HL-60 (cell line): ENCODE measurements around the gene SFXN3.
A peak's percentile ranks its signal among the peaks of the same experiment; 100 is the strongest.

Experiments
- POLR2AphosphoS5 ChIP-seq: IDR thresholded peaks from 2 replicates; pipeline ENCODE4 v1.6.1; 2012; ENCODE audit warnings: low read depth
- TF ChIP-seq, protein P1 (sequence below): IDR thresholded peaks from one replicate; pipeline ENCODE4 v1.5.1; 2011; ENCODE audit warnings: low read length, control low read depth, inconsistent platforms; ENCODE audit not compliant: insufficient read depth
- TF ChIP-seq, protein P2 (sequence below): IDR thresholded peaks from 2 replicates; pipeline ENCODE4 v1.6.1; 2012; ENCODE audit warnings: low read depth; ENCODE audit not compliant: insufficient replicate concordance

GRCh38 chr10:100997360-100998182 is 33.5 kb upstream of the SFXN3 start:
- TF ChIP-seq, protein P1, sequence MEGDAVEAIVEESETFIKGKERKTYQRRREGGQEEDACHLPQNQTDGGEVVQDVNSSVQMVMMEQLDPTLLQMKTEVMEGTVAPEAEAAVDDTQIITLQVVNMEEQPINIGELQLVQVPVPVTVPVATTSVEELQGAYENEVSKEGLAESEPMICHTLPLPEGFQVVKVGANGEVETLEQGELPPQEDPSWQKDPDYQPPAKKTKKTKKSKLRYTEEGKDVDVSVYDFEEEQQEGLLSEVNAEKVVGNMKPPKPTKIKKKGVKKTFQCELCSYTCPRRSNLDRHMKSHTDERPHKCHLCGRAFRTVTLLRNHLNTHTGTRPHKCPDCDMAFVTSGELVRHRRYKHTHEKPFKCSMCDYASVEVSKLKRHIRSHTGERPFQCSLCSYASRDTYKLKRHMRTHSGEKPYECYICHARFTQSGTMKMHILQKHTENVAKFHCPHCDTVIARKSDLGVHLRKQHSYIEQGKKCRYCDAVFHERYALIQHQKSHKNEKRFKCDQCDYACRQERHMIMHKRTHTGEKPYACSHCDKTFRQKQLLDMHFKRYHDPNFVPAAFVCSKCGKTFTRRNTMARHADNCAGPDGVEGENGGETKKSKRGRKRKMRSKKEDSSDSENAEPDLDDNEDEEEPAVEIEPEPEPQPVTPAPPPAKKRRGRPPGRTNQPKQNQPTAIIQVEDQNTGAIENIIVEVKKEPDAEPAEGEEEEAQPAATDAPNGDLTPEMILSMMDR, result peak; percentile 68
- TF ChIP-seq POLR2AphosphoS5, result peak; percentile 44; the same call in 1 of the 2 replicates
- TF ChIP-seq, protein P2, sequence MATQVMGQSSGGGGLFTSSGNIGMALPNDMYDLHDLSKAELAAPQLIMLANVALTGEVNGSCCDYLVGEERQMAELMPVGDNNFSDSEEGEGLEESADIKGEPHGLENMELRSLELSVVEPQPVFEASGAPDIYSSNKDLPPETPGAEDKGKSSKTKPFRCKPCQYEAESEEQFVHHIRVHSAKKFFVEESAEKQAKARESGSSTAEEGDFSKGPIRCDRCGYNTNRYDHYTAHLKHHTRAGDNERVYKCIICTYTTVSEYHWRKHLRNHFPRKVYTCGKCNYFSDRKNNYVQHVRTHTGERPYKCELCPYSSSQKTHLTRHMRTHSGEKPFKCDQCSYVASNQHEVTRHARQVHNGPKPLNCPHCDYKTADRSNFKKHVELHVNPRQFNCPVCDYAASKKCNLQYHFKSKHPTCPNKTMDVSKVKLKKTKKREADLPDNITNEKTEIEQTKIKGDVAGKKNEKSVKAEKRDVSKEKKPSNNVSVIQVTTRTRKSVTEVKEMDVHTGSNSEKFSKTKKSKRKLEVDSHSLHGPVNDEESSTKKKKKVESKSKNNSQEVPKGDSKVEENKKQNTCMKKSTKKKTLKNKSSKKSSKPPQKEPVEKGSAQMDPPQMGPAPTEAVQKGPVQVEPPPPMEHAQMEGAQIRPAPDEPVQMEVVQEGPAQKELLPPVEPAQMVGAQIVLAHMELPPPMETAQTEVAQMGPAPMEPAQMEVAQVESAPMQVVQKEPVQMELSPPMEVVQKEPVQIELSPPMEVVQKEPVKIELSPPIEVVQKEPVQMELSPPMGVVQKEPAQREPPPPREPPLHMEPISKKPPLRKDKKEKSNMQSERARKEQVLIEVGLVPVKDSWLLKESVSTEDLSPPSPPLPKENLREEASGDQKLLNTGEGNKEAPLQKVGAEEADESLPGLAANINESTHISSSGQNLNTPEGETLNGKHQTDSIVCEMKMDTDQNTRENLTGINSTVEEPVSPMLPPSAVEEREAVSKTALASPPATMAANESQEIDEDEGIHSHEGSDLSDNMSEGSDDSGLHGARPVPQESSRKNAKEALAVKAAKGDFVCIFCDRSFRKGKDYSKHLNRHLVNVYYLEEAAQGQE, result no peak
